ENCODE results near the gene POPDC3. TPM values are rescaled to one million over a fixed set of nuclear protein-coding genes. Genes with fewer than 3 reads are reported as not detected.

Gene POPDC3
- total RNA-seq (2021), result 14.8 and 24.2 TPM in 2 replicates
- Bru-seq, nascent RNA, result percentile 73 among the genes with signal in this experiment
- BruChase-seq, experiment 1, labeled RNA remaining after a 2-hour chase, result percentile 53 among the genes with signal in this experiment
- percentile 61 among the genes with signal in this experiment for BruChase-seq, experiment 2, labeled RNA remaining after a 6-hour chase
- long read RNA-seq, transcript POPDC3-203 (4 exons, 1,029 nt), result major isoform, 55 of 69 reads
- long read RNA-seq, transcript POPDC3-201 (4 exons, 1,345 nt), result minor isoform, 6 of 69 reads
- long read RNA-seq, partial matches to known transcripts, result 1 of 69 reads
- long read RNA-seq, other reads (novel, unspliced or antisense), result 7 of 69 reads

GRCh38 chr6:105179244-105180065 is at the start of gene POPDC3:
Gene POPDC3 (minus strand): TSS chr6:105180014. CDS start chr6:105161909, 18,105 bp downstream.
- no TSS peak for BruUV-seq (replicated peaks)
- H2AFZ ChIP-seq, result peak within 1 kb of the TSS; percentile 99
- H4K20me1 ChIP-seq (ENCODE audit: insufficient read depth), result no peaks in the 10 kb centered on the region
- peak; percentile 49 to 64 for DNase-seq
- peaks cover 33% of the 10 kb centered on the region for H3K79me2 ChIP-seq (ENCODE audit: low read depth)
- CTCF ChIA-PET, result no interaction called here
- H3K27ac ChIP-seq, result peak within 1 kb of the TSS; percentile 94
- TF ChIP-seq, protein P1, sequence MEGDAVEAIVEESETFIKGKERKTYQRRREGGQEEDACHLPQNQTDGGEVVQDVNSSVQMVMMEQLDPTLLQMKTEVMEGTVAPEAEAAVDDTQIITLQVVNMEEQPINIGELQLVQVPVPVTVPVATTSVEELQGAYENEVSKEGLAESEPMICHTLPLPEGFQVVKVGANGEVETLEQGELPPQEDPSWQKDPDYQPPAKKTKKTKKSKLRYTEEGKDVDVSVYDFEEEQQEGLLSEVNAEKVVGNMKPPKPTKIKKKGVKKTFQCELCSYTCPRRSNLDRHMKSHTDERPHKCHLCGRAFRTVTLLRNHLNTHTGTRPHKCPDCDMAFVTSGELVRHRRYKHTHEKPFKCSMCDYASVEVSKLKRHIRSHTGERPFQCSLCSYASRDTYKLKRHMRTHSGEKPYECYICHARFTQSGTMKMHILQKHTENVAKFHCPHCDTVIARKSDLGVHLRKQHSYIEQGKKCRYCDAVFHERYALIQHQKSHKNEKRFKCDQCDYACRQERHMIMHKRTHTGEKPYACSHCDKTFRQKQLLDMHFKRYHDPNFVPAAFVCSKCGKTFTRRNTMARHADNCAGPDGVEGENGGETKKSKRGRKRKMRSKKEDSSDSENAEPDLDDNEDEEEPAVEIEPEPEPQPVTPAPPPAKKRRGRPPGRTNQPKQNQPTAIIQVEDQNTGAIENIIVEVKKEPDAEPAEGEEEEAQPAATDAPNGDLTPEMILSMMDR (conservative IDR thresholded peaks at IDR 0.05), result no peak
- TF ChIP-seq EZH2 (IDR thresholded peaks at IDR 0.05; ENCODE audit: low read depth), result no peak
- peaks cover 30% of the 10 kb centered on the region for H3K4me1 ChIP-seq (replicated peaks; ENCODE audit: insufficient read depth)
- no peaks in the 10 kb centered on the region for H3K27me3 ChIP-seq (ENCODE audit: insufficient read depth, low read depth)
- intact Hi-C loops (cut with micrococcal nuclease; ENCODE audit: unreplicated experiment), result loop anchor here (10.0 kb wide), 2 partner anchors 95 to 245 kb away; no protein-coding TSS in a partner anchor
- peaks cover 20% of the 10 kb centered on the region for H3F3A ChIP-seq (ENCODE audit: insufficient read depth, low read depth)
- H3K4me2 ChIP-seq, result peak within 1 kb of the TSS; percentile 97
- POLR2A ChIA-PET (ENCODE audit: unreplicated experiment), result no interaction called here
- H3K9me3 ChIP-seq (ENCODE audit: insufficient read depth, low read depth), result no peaks in the 10 kb centered on the region
- peak within 1 kb of the TSS; percentile 86 for H3K4me3 ChIP-seq
- H3K9me2 ChIP-seq (ENCODE audit: insufficient read depth), result no peaks in the 10 kb centered on the region
- no peaks in the 10 kb centered on the region for H3K36me3 ChIP-seq (ENCODE audit: low read depth)

DNA sequence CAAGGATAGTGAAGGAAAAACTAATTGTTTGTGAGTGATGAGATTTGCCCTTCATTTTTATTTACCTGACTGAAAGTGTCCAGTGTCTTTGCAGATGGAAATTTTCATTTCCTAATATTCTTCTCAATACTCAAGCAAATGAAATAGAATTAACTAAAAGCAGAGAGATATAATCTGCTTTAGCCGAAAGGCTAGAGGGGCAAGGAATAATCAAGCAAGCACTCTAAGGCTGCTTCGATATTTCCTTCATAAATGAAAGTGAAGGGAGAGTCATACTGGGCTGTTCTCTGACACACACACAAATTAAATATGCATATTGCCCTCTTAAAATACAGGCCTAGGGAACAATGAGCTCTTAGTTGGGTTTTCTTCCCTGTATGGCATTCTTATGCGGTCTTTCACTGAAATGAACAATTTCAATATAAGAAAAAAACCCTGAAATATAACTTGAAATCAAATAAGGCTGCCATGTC is 47.5 kb upstream of the POPDC3 start:
- no peaks in the 10 kb centered on the region for H3K36me3 ChIP-seq (ENCODE audit: low read depth)
- no peaks in the 10 kb centered on the region for H3K79me2 ChIP-seq (ENCODE audit: low read depth)
- no peaks in the 10 kb centered on the region for H3K9me3 ChIP-seq (ENCODE audit: insufficient read depth, low read depth)
- no peak overlapping the region for H2AFZ ChIP-seq
- no peaks in the 10 kb centered on the region for H4K20me1 ChIP-seq (ENCODE audit: insufficient read depth)
- no peak overlapping the region for H3K27ac ChIP-seq
- CTCF ChIA-PET, result no interaction called here
- TF ChIP-seq, protein P1 (conservative IDR thresholded peaks at IDR 0.05), result no peak
- no peak for TF ChIP-seq EZH2 (IDR thresholded peaks at IDR 0.05; ENCODE audit: low read depth)
- no peaks in the 10 kb centered on the region for H3K9me2 ChIP-seq (ENCODE audit: insufficient read depth)
- POLR2A ChIA-PET (ENCODE audit: unreplicated experiment), result no interaction called here
- intact Hi-C loops (cut with micrococcal nuclease; ENCODE audit: unreplicated experiment), result no loop called here
- H3F3A ChIP-seq (ENCODE audit: insufficient read depth, low read depth), result no peaks in the 10 kb centered on the region
- no peaks in the 10 kb centered on the region for H3K4me1 ChIP-seq (replicated peaks; ENCODE audit: insufficient read depth)
- DNase-seq, result no peak
- BruUV-seq (replicated peaks), result no TSS peak
- no peak overlapping the region for H3K4me3 ChIP-seq
- H3K4me2 ChIP-seq, result no peak overlapping the region
- no peaks in the 10 kb centered on the region for H3K27me3 ChIP-seq (ENCODE audit: insufficient read depth, low read depth)

- TF ChIP-seq, protein P1 (conservative IDR thresholded peaks at IDR 0.05), result no peak
- TF ChIP-seq EZH2 (IDR thresholded peaks at IDR 0.05; ENCODE audit: low read depth), result no peak
- Histone ChIP-seq H3K27ac (no peak overlapping the region), H4K20me1 (ENCODE audit: insufficient read depth) (no peaks in the 10 kb centered on the region), H3K79me2 (ENCODE audit: low read depth) (no peaks in the 10 kb centered on the region), H3K4me2 (no peak overlapping the region), H3K4me1 (replicated peaks; ENCODE audit: insufficient read depth) (no peaks in the 10 kb centered on the region), H3K9me2 (ENCODE audit: insufficient read depth) (no peaks in the 10 kb centered on the region), H3K4me3 (no peak overlapping the region), H3F3A (ENCODE audit: insufficient read depth, low read depth) (no peaks in the 10 kb centered on the region), H3K9me3 (ENCODE audit: insufficient read depth, low read depth) (no peaks in the 10 kb centered on the region), H3K36me3 (ENCODE audit: low read depth) (no peaks in the 10 kb centered on the region), H2AFZ (no peak overlapping the region), H3K27me3 (ENCODE audit: insufficient read depth, low read depth) (no peaks in the 10 kb centered on the region)
- no peak for DNase-seq
- ChIA-PET POLR2A (ENCODE audit: unreplicated experiment) (interaction anchor here (0.6 kb wide), 1 partner anchor 15 kb away, joined by 4 read pairs; no protein-coding TSS in a partner anchor), CTCF (no interaction called here)
- no TSS peak for BruUV-seq (replicated peaks)
- intact Hi-C loops (cut with micrococcal nuclease; ENCODE audit: unreplicated experiment), result no loop called here
These were observed 46.9 kb upstream of the POPDC3 start for GRCh38 chr6:105226598-105227294.

All from PC-9 (cell line).